ENCODE results near the gene ADAMTS15. TPM values are rescaled to one million over a fixed set of nuclear protein-coding genes. Genes with fewer than 3 reads are reported as not detected.

The ADAMTS15 gene
- total RNA-seq, 4 donors from 2014 or later = 1.6 to 8.2 (median 2.4) TPM

DNA sequence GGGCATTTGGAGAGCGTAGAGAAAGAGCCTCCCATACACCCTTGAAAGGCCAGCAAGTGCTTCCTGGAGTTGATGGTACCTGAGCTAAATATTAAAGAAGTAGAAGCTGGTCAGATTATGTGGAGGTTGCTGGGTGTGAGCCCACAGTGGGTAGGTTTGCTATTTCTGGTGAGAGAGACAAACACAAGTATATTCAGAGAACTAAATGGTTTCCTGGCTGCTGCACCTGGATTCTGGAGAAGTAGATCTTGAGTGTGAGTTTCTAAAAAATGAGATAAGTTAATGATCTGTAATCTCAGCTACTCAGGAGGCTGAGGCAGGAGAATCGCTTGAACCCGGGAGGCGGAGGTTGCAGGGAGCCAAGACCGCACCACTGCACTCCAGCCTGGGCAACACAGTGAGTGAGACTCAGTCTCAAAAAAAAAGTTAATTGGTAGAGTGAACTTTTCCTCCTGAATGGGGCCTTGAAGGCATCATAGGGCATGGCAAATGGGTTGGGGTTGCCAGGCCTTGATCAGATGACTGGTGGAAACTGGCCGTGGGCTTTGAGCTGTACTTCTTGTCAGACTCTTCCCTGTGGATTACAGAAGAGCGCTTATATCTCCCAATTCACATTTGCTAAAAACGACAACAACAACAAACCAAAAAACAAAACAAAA, 75.8 kb downstream of the ADAMTS15 start:
- Histone ChIP-seq H3K27ac (peak overlapping the region in 1 of 4 donors; percentile 64), H3K9me3 (no peaks in the 10 kb centered on the region), H3K27me3 (no peaks in the 10 kb centered on the region), H3K4me1 (peaks cover 0 to 14% (median 7%) of the 10 kb centered on the region in 4 donors), H3K36me3 (no peaks in the 10 kb centered on the region), H3K4me3 (no peak overlapping the region)
- no peak for TF ChIP-seq POLR2A (IDR thresholded peaks at IDR 0.05)
- TF ChIP-seq EP300 (IDR thresholded peaks at IDR 0.05; ENCODE audit: low read depth) = no peak
- TF ChIP-seq POLR2AphosphoS5 (IDR thresholded peaks at IDR 0.05) = no peak
- TF ChIP-seq, protein P1, sequence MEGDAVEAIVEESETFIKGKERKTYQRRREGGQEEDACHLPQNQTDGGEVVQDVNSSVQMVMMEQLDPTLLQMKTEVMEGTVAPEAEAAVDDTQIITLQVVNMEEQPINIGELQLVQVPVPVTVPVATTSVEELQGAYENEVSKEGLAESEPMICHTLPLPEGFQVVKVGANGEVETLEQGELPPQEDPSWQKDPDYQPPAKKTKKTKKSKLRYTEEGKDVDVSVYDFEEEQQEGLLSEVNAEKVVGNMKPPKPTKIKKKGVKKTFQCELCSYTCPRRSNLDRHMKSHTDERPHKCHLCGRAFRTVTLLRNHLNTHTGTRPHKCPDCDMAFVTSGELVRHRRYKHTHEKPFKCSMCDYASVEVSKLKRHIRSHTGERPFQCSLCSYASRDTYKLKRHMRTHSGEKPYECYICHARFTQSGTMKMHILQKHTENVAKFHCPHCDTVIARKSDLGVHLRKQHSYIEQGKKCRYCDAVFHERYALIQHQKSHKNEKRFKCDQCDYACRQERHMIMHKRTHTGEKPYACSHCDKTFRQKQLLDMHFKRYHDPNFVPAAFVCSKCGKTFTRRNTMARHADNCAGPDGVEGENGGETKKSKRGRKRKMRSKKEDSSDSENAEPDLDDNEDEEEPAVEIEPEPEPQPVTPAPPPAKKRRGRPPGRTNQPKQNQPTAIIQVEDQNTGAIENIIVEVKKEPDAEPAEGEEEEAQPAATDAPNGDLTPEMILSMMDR (IDR thresholded peaks at IDR 0.05) = no peak
- intact Hi-C loops (cut with DNase I; ENCODE audit: low total_unique reads) (no loop called here), in situ Hi-C loops (cut with MboI; ENCODE audit: low pct_ligation_motif_present in 1 of 4, low pct_unique_long_range_greater_than_20kb in 1 of 4, low sequenced_read_pairs in 3 of 4) (no loop called here)
- DNase-seq = no peak
- 86 to 94% methylated on average over 7 to 8 of the region's 8 CpGs for WGBS, 2 donors (ENCODE audit: low coverage in 1 of 2)

DNA sequence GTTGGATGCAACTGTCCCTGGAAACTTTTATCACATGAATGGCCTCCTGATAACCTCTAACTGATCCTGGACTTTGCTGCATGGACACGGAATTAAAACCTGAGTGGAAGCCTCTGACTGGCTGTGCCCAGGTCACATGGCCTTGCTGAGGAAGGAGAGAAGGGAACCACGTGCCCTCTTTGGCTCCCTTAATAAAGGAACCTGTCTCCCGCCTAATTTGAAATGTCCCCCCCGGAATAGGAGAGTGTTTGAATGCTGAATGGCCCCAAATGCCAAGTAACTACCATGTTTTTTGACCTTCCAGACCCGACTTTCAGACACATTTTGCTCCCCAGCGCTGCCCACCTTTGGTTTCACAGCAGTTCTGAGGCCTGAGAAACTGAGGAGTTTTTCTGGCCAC, 76.9 kb downstream of the ADAMTS15 start:
- no peak for DNase-seq
- no peak overlapping the region for H3K4me3 ChIP-seq
- no peaks in the 10 kb centered on the region for H3K9me3 ChIP-seq
- TF ChIP-seq EP300 (IDR thresholded peaks at IDR 0.05; ENCODE audit: low read depth) (no peak), POLR2AphosphoS5 (IDR thresholded peaks at IDR 0.05) (no peak), POLR2A (IDR thresholded peaks at IDR 0.05) (no peak)
- TF ChIP-seq, protein P1 (IDR thresholded peaks at IDR 0.05) = no peak
- H3K4me1 ChIP-seq = peaks cover 0 to 14% (median 7%) of the 10 kb centered on the region in 4 donors
- no peak overlapping the region for H3K27ac ChIP-seq
- in situ Hi-C loops (cut with MboI; ENCODE audit: low pct_ligation_motif_present in 1 of 4, low pct_unique_long_range_greater_than_20kb in 1 of 4, low sequenced_read_pairs in 3 of 4) (no loop called here), intact Hi-C loops (cut with DNase I; ENCODE audit: low total_unique reads) (no loop called here)
- WGBS, 2 donors (ENCODE audit: low coverage in 1 of 2) = 78 to 93% methylated on average over 2 to 6 of the region's 6 CpGs
- H3K36me3 ChIP-seq = no peaks in the 10 kb centered on the region
- H3K27me3 ChIP-seq = no peaks in the 10 kb centered on the region

Other genes starting within 250 kb of the ADAMTS15 start
- 10 to 100 TPM; 29.7 to 64.0 (median 48.6) TPM for gene ZBTB44, start 133.7 kb upstream of the ADAMTS15 start, total RNA-seq
- gene ADAMTS8, start 20.0 kb upstream of the ADAMTS15 start, total RNA-seq = under 1 TPM in 3 of 4 donors, not detected in 1; 0.27 to 1.00 (median 0.95) TPM